Globus pallidus (tissue), 1 donor: ENCODE data around the gene ACR.

Experiments
- DNase-seq: peaks from one replicate; pipeline ENCODE4 v3.0.0-alpha.2; 2015; ENCODE audit warnings: low spot score

Gene ACR

GRCh38 chr22:50737728-50738648, at the start of gene ACR:
Gene ACR (plus strand): TSS chr22:50738204. CDS start chr22:50738236, 32 bp downstream.
- DNase-seq: no peak

- no peak for DNase-seq
Measured at GRCh38 chr22:50688448-50688847, 49.6 kb upstream of the ACR start.

GRCh38 chr22:50691521-50691920, 46.5 kb upstream of the ACR start:
- DNase-seq: no peak

GRCh38 chr22:50693462-50693861, 44.5 kb upstream of the ACR start:
- DNase-seq: no peak

GRCh38 chr22:50694099-50694605, 43.9 kb upstream of the ACR start:
- DNase-seq: no peak

GRCh38 chr22:50694766-50695420, 43.1 kb upstream of the ACR start:
- DNase-seq: no peak

- no peak for DNase-seq
Measured at GRCh38 chr22:50695421-50696250, 42.4 kb upstream of the ACR start.

GRCh38 chr22:50696251-50696798, 41.7 kb upstream of the ACR start:
- DNase-seq: no peak

- no peak for DNase-seq
Measured at GRCh38 chr22:50696799-50697561, 41.0 kb upstream of the ACR start.

- no peak for DNase-seq
Measured at GRCh38 chr22:50697667-50698506, 40.1 kb upstream of the ACR start.

- no peak for DNase-seq
Measured at GRCh38 chr22:50698546-50698945, 39.5 kb upstream of the ACR start.

GRCh38 chr22:50699001-50699755, 38.8 kb upstream of the ACR start:
- no peak for DNase-seq

GRCh38 chr22:50699756-50700386, 38.1 kb upstream of the ACR start:
- no peak for DNase-seq

- no peak for DNase-seq
Measured at GRCh38 chr22:50700387-50701075, 37.5 kb upstream of the ACR start.

- no peak for DNase-seq
Measured at GRCh38 chr22:50701076-50701419, 37.0 kb upstream of the ACR start.

GRCh38 chr22:50701428-50702154, 36.4 kb upstream of the ACR start:
- no peak for DNase-seq

- no peak for DNase-seq
Measured at GRCh38 chr22:50702261-50702671, 35.7 kb upstream of the ACR start.
